Measurements from ENCODE around the gene BSN.

- TF ChIP-seq CTCF (IDR thresholded peaks at IDR 0.05; ENCODE audit: low read length), result no peak
- no peak for TF ChIP-seq EZH2 (IDR thresholded peaks at IDR 0.05; ENCODE audit: borderline replicate concordance, low read length)
Measured at GRCh38 chr3:49673715-49674496, 119.6 kb downstream of the BSN start, which contains the start of gene APEH.

All from OCI-LY1 (cell line).